NCI-H2081 treated with DMSO at 0.1 percent for 48 hours (cell line): ENCODE data around the gene RBFOX2.
"Not testable (repeated sequence)": the region's sequence is repeated elsewhere in the genome, so short reads cannot be mapped to it uniquely, and the experiment has no call there.

Experiments used
- DNase-seq: peaks from one replicate; lab custom pipeline; 2025; lab: John Stamatoyannopoulos, UW

The RBFOX2 gene

GRCh38 chr22:36042240-36042639 is 13.6 kb upstream of the RBFOX2 start:
- no peak for DNase-seq

- DNase-seq = no peak
These were observed 10.5 kb upstream of the RBFOX2 start for GRCh38 chr22:36039125-36039524.

- DNase-seq = no peak
These were observed 8.6 kb upstream of the RBFOX2 start for GRCh38 chr22:36037102-36037758.

GRCh38 chr22:36036167-36036624 is 7.6 kb upstream of the RBFOX2 start:
- DNase-seq = peak; percentile 57

DNA sequence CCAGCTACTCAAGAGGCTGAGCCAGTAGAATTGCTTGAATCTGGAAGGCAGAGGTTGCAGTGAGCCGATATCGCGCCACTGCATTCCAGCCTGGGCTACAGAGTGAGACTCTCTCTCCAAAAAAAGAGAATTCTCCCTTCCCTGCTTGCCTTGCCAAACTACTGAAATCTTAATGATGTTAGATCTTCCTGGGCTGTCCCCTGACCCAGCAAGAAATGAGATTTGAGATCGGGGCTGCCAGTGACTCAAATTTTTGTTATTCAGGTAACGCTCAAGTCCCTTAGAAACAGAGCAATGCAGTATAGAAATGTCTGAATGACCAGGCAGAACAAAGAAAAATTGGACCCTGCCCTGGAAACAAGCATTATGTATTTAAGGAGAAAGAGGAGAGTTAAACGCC is 4.0 kb upstream of the RBFOX2 start:
- no peak for DNase-seq

GRCh38 chr22:36029406-36029755 is 757 bp upstream of the RBFOX2 start:
- no peak for DNase-seq

DNA sequence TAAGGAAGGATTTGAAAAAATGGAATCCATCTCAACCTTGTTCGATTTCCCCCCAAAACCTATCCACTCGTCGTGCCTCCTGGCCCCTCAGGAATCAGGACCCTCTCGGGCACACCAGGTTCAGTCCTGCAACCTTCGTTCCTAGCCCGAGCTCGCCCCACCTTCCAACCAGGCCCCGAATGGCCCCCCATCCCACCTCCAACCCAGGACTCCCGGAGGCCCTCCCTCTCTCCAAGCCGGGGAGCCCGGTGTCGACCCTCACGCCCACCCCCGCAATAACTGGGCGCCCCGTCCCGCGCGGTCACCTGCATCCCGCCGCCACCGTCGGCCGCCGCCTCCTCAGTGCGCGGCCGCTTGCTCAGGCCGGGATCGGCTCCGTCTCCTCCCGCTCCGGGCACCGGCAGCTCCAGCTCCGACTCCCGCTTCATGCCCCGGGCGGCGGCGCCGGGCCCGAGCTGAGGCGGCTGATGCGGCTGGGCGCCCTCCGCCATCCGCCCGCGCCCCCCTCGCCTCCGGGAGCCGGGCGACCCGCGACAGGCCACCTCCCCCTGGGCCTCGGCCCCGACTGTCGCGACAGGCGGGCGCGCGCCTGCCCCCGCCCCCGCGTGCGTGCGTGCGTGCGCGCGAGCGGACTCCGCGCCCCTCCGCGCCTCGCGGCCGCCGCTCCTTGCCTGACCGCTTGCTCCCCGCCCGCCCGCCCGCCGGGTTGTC is 534 bp downstream of the RBFOX2 start:
- DNase-seq = no peak

- no peak for DNase-seq
These were observed 1.1 kb downstream of the RBFOX2 start for GRCh38 chr22:36027579-36027934.

GRCh38 chr22:36026741-36027140 is 1.9 kb downstream of the RBFOX2 start:
- DNase-seq = no peak

- DNase-seq = no peak
These were observed 5.9 kb downstream of the RBFOX2 start for GRCh38 chr22:36022697-36023096.

- DNase-seq = no peak
These were observed 6.5 kb downstream of the RBFOX2 start for GRCh38 chr22:36022162-36022561.

- DNase-seq = no peak
These were observed 6.9 kb downstream of the RBFOX2 start for GRCh38 chr22:36021606-36022153.

DNA sequence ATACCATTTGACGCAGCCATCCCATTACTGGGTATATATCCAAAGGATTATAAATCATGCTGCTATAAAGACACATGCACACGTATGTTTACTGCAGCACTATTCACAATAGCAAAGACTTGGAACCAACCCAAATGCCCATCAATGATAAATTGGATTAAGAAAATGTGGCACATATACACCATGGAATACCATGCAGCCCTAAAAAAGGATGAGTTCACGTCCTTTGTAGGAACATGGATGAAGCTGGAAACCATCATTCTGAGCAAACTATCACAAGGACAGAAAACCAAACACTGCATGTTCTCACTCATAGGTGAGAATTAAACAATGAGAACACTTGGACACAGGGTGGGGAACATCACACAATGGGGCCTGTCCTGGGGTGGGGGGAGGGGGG is 7.8 kb downstream of the RBFOX2 start:
- DNase-seq = not testable (repeated sequence)

GRCh38 chr22:36017651-36018091 is 11.0 kb downstream of the RBFOX2 start:
- DNase-seq = peak; percentile 2

GRCh38 chr22:36016684-36017083 is 11.9 kb downstream of the RBFOX2 start:
- no peak for DNase-seq

DNA sequence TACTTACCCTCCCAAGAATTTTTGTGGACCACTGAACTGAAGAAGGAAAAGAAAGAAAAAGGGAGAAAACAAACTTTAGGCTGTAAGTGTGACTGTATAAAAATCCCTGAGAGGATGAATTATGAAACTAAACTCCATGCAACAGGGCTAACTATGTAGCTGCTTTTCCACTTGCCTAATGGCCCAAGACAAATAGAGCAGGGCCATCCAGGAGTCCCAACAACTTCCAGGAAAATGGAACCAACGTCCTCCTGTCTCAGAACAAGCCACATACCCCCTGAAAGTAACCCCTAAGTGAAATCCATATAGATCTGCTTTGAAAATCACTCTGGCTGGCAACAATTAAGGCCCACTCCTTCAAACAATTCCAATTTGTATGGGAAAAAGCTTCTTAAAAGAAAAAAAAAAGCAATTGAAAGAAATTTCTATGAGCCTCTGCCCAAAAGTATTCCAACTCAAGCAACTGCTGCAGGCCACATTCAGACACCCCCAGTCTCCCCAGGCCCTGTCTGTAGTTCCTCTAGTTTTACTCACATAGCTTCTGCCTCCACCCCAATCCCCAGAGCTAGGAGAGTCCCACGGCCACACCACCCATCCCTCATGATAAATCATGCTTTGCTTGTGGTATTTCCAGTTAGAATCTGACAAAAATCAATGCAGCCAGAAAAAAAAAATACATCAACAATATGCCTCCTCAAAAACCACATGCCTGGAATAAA is 12.7 kb downstream of the RBFOX2 start:
- no peak for DNase-seq

DNA sequence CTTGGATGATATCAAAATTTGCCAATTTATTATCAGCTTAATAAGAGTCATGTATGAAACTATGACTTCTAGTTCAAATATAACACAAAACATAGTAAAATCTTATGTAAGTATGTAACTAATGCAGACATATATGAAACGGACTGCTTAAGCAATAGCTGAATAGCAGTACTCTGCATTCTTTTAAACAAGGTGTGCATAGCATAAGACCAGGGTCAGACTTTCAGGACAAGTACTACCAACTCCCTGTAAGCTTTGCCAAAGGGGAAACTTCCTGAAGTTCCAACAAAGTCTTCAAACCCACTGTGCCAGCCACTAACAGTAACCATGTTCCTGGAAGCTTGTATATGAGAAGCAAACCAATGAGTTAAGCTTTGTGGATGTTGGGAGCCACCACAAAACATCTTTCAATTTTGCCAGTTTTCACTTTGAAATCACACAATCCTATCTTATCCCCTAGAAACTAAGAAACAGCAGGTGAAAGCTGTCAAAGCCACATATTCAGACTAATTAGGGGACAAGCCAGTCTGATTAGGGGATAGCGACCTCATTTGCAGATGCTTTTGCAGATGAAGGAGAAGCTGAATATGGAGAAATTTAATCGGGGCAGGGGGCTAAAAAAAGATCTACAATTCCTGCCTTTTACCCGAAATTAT is 13.3 kb downstream of the RBFOX2 start:
- DNase-seq = no peak

GRCh38 chr22:36014546-36015074 is 14.0 kb downstream of the RBFOX2 start:
- no peak for DNase-seq

DNA sequence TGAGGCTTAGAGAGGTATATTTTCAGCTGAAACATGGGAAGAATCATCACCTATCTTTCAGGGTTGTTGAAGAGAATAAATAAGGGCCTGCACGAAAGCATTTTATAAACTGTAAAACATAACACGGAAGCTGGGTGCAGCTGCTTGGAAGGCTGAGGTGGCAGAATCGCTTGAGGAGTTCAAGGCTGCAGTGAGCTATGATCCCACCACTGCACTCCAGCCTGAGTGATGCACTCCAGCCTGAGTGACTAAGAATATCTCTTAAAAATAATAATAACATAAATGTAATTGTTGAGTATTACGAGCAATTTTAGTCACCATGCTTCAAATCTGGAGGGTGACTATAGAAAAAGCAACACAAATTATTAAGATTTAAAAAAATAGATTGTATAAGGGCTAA is 16.3 kb downstream of the RBFOX2 start:
- no peak for DNase-seq

DNA sequence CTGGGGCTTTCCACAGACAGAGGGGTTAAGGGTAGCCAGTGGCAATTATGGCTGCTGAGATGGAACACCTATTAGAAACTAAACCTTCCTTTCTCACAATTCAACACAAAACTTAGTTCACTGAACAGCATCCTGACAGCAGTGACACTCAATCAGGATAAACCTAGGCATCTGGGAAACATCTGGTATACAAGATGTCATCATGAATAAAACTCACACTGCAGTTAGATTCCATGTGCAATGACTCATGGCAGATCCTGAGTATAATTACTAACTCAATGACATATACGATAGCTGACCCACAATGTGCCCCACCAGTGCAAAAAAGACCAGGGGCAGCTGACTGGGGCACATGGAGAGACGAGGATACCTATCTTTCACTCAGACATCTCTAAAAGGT is 17.7 kb downstream of the RBFOX2 start:
- no peak for DNase-seq

- no peak for DNase-seq
These were observed 18.5 kb downstream of the RBFOX2 start for GRCh38 chr22:36010090-36010489.

GRCh38 chr22:36009085-36009484 is 19.5 kb downstream of the RBFOX2 start:
- no peak for DNase-seq
